Raji (cell line): ENCODE data around the gene PPP2R3B.

Source experiments
- POLR2A ChIP-seq: IDR thresholded peaks from 2 replicates; pipeline ENCODE4 v1.6.1; 2011; ENCODE audit warnings: low read depth, low read length, control low read depth; ENCODE audit not compliant: insufficient read depth

The PPP2R3B gene

DNA sequence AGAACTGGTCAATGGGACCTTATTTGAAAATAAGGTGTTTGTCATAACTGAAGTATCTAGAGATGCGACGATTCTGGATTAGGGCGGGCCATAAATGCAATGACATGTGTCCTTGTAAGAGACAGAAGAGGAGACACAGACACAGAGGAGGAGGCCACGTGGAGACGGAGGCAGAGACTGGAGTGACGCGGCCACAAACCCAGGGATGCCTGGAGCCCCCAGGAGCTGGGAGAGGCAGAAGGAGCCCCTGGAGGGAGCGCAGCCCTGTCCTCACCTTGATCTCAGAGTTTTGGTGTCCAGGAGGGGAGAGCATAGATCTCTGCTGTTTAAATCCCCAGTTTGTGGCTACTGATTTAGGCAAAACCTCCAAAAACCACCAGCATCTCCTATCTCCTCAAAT is 73.2 kb downstream of the PPP2R3B start:
- no peak for TF ChIP-seq POLR2A

DNA sequence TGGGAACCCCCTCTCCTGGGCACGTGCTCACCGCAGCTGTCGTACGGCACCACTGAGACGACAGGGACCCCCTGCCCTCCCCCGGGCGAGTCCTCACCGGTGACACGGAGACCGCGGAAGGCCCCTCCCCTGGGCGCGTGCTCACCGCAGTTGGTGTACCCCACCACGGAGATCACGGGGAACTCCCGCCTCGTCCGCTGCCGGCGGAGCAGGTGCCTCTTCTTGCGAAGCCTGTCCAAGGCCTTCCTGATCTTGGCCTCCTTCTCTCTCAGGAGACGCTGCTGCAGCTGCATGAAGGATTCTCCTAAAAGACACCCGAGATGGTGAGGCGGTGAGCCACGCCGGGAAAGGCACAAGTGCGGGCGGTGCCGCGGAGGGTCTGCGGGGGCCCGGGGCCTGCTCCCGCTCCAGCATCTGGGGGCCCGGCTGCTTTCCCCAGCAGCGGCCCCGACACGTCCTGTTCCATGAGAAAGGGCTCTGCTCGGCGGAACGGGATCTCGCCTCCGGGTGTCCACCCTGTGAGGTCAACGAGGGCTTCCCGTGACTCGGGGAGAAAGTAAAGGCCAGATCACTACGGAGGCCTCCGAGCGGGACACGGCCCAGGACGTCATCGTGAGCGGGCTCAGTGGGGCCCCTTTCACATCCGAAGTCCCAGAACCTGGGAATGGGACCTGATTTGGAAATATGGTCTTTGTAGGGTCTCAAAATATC is 73.9 kb downstream of the PPP2R3B start:
- no peak for TF ChIP-seq POLR2A

DNA sequence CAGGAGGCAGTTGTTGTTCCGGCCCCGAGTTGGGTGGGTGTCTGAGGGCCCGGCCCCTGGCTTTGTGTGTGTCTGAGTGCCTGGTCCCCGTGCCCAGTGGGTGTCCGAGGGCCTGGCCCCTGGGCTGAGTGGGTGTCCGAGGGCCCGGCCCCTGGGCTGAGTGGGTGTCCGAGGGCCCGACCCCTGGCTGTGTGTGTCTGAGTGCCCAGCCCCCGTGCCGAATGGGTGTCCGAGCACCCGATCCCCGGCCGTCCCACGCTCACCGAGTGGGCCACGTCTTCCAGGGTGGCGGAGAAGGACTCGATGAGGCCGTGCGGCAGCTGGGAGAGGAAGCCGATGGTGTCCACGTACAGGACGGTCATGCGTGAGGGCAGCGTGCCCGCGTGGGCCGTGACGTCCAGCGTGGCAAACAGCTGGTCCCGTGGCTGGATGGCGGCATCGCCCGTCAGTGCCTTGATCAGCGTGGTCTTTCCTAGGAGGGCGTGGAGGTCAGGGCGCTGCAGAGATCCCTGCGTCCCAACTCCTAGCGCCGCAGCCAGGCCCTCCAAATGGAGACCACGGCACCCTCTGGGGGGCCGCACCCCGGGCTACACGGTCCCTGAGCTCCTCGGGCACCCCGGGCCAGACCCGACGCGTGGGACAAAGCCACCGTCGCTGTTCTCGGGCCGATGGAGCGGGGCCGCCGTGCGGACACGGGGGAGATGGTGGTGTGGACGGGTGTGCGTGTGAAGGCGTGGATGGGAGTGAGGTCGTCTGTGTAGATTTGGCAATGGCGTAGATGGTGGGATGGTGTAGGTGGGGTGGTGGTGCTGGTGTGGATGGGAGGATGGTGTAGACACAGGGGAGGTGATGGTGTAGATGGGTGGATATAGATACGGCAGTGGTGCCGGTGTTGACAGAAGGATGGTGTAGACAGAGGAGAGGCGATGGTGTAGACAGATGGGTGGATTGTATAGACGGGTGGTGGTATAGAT is 75.3 kb downstream of the PPP2R3B start:
- no peak for TF ChIP-seq POLR2A

- no peak for TF ChIP-seq POLR2A
Measured at GRCh38 chrX:310621-311155, 76.0 kb downstream of the PPP2R3B start.

- TF ChIP-seq POLR2A, result no peak
Measured at GRCh38 chrX:308821-309520, 77.7 kb downstream of the PPP2R3B start.

DNA sequence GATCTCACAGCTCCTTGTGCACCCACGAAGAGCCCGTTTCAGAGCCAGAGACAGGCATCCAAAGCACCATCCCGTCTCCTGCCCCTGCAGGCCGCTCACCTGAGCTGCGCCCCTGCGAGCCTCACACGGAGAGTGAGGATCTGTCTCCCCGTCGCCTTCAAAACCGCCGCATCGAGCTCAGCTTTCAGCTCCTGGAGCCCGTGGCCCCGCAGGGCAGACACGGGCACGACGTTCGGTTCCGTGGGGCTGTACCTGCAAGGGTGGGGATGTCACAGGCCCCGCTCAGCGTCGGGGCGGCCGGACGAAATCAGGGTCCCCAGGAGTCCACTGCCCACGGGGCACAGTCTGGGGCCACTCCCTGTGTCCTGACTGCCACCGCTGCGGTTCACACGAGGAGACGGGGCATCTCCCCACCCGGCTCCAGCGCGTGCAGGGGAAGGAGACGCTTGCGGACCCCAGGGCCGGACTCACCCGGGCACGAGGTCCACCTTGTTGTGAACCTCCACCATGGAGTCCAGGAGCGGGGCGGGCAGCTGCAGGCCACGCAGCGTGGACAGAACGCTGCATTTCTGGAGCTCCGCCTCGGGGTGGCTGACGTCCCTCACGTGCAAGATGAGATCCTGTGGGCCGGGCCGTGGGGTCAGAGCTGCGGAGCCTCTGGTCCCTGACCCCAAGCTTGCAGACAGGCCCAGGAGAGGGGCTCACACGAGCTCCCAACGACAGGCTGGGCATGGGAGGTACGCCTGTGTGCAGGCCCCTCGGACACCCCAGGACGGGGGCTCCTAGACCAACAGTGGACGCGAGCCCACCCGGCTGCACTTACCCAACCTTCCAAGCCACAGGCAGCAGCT is 79.2 kb downstream of the PPP2R3B start:
- TF ChIP-seq POLR2A, result no peak

GRCh38 chrX:302975-303374 is 83.7 kb downstream of the PPP2R3B start:
- no peak for TF ChIP-seq POLR2A

GRCh38 chrX:300334-300733 is 86.4 kb downstream of the PPP2R3B start:
- TF ChIP-seq POLR2A, result no peak

DNA sequence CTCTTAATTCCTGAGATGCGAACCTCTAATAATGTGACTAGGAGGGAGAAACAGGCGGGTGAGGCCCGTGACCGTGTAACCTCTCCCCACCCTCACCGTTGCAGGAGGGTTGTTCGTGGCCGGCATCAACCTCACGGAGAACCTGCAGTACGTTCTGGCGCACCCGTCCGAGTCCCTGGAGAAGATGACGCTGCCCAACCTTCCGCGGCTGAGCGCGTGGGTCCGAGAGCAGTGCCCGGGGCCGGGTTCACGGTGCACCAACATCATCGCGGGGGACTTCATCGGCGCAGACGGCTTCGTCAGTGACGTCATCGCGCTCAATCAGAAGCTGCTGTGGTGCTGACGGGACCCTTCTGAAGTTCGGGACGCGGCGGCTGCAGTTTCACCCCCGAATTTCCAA is 87.7 kb downstream of the PPP2R3B start:
- TF ChIP-seq POLR2A, result no peak

GRCh38 chrX:295136-295535 is 91.6 kb downstream of the PPP2R3B start:
- no peak for TF ChIP-seq POLR2A

- no peak for TF ChIP-seq POLR2A
Measured at GRCh38 chrX:292900-293897, 93.5 kb downstream of the PPP2R3B start.

DNA sequence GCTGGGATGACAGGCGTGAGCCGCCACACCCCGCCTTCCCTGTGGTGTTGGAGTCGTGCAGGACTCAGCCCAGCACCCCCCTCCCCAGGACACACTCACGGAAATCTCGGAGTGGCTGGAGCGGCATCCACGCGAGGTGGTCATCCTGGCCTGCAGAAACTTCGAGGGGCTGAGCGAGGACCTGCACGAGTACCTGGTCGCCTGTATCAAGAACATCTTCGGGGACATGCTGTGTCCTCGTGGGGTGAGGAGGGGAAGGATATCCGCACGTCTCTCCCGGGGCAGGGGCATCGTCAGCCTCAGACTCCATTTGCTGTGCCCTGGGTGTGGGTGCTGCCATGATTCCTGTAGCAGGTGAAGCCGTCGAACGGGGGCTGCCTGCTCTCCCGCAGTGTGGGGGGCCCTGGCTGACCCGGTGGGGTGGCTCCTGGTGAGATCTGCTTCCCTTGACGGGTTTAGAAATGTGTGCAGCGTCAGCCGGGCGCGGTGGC is 95.3 kb downstream of the PPP2R3B start:
- no peak for TF ChIP-seq POLR2A
